NCI-H82 treated with DMSO at 0.1 percent for 48 hours (cell line): ENCODE results near the gene ZNF521.
A peak's percentile ranks its signal among the peaks of the same experiment; 100 is the strongest.

Experiments used
- DNase-seq: peaks from one replicate; lab custom pipeline; 2025; ENCODE audit not compliant: unreplicated experiment; lab: John Stamatoyannopoulos, UW

Gene ZNF521

GRCh38 chr18:25175558-25176517 lies 176.1 kb downstream of the ZNF521 start:
- DNase-seq = no peak

GRCh38 chr18:25174324-25174723 lies 177.6 kb downstream of the ZNF521 start:
- no peak for DNase-seq

GRCh38 chr18:25171334-25171733 lies 180.6 kb downstream of the ZNF521 start:
- peak; percentile 50 for DNase-seq

- no peak for DNase-seq
Observed at GRCh38 chr18:25170402-25170801, 181.6 kb downstream of the ZNF521 start.

- DNase-seq = peak; percentile 55
Observed at GRCh38 chr18:25169701-25170100, 182.3 kb downstream of the ZNF521 start.

GRCh38 chr18:25167612-25168410 lies 184.2 kb downstream of the ZNF521 start:
- DNase-seq = peak; percentile 28

GRCh38 chr18:25166113-25166512 lies 185.9 kb downstream of the ZNF521 start:
- no peak for DNase-seq

- no peak for DNase-seq
Observed at GRCh38 chr18:25164848-25165811, 186.8 kb downstream of the ZNF521 start.

GRCh38 chr18:25164211-25164847 lies 187.6 kb downstream of the ZNF521 start:
- DNase-seq = no peak

GRCh38 chr18:25153426-25153825 lies 198.5 kb downstream of the ZNF521 start:
- DNase-seq = no peak

GRCh38 chr18:25147877-25148488 lies 204.0 kb downstream of the ZNF521 start:
- no peak for DNase-seq

GRCh38 chr18:25146512-25146910 lies 205.5 kb downstream of the ZNF521 start:
- no peak for DNase-seq

- no peak for DNase-seq
Observed at GRCh38 chr18:25145731-25146511, 206.0 kb downstream of the ZNF521 start.

GRCh38 chr18:25144820-25145219 lies 207.1 kb downstream of the ZNF521 start:
- no peak for DNase-seq

- no peak for DNase-seq
Observed at GRCh38 chr18:25141886-25142285, 210.1 kb downstream of the ZNF521 start.

- DNase-seq = no peak
Observed at GRCh38 chr18:25141399-25141798, 210.6 kb downstream of the ZNF521 start.

GRCh38 chr18:25140962-25141308 lies 211.0 kb downstream of the ZNF521 start:
- DNase-seq = no peak

GRCh38 chr18:25140124-25140961 lies 211.6 kb downstream of the ZNF521 start:
- no peak for DNase-seq

GRCh38 chr18:25137197-25137472 lies 214.8 kb downstream of the ZNF521 start:
- no peak for DNase-seq
